IPS DF 6.9 (cell line): ENCODE results near the gene KMT2C.
"Not testable (repeated sequence)": the region's sequence is repeated elsewhere in the genome, so short reads cannot be mapped to it uniquely, and the experiment has no call there.

ENCODE experiments used
- DNase-seq: peaks from one replicate; pipeline ENCODE4 v3.0.0-alpha.2; 2013; ENCODE audit warnings: low read depth, low spot score
- H3K27ac ChIP-seq: one replicate; pipeline ENCODE4 v1.5.1; 2013; ENCODE audit warnings: low read length, control low read depth
- H3K27me3 ChIP-seq: 2 replicates; pipeline ENCODE4 v1.6.1; 2013; ENCODE audit warnings: mild to moderate bottlenecking, low read length; ENCODE audit not compliant: control insufficient read depth, insufficient read depth
- H3K36me3 ChIP-seq: 2 replicates; pipeline ENCODE4 v1.6.1; 2013; ENCODE audit warnings: low read length; ENCODE audit not compliant: control insufficient read depth, insufficient read depth
- H3K4me1 ChIP-seq: 2 replicates; pipeline ENCODE4 v1.6.1; 2013; ENCODE audit warnings: low read length; ENCODE audit not compliant: control insufficient read depth, insufficient read depth
- H3K4me3 ChIP-seq: 2 replicates; pipeline ENCODE4 v1.5.1; 2013; ENCODE audit warnings: mild to moderate bottlenecking, low read length
- H3K9me3 ChIP-seq: 2 replicates; pipeline ENCODE4 v1.6.1; 2013; ENCODE audit warnings: low read length, inconsistent platforms; ENCODE audit not compliant: control insufficient read depth, insufficient read depth
- WGBS: extraction: QIAGEN DNeasy Blood & Tissue Kit; methylation state at CpG from one replicate; pipeline ENCODE4 v1.1.7; 2013; ENCODE audit warnings: mixed read lengths, missing lambda C conversion rate; ENCODE audit not compliant: insufficient read length, insufficient coverage; 5-methylcytosine and 5-hydroxymethylcytosine counted together

The KMT2C gene

DNA sequence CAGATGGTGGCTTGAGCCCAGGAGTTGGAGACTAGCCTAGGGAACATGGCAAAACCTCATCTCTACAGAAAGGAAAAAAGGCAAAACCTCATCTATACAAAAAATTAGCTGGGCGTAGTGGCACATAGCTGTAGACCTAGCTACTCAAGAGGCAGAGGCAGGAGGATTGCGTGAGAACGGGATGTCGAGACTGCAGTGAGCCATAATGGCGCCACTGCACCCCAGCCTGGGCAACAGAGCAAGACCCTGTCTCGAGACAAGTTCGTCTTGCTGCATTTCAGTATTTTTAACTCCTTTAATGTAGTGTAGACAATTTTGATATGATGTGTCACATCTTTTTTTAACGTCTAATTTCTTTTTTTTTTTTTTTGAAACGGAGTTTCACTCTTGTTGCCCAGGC is 31.4 kb upstream of the KMT2C start:
- H3K27ac ChIP-seq: no peak overlapping the region
- H3K36me3 ChIP-seq: no peaks in the 10 kb centered on the region
- H3K4me1 ChIP-seq: no peaks in the 10 kb centered on the region
- no peak for DNase-seq
- no peak overlapping the region for H3K4me3 ChIP-seq
- H3K27me3 ChIP-seq: no peaks in the 10 kb centered on the region
- H3K9me3 ChIP-seq: peaks cover 1% of the 10 kb centered on the region
- WGBS: no CpG with 5 or more reads among the region's 9 CpGs

GRCh38 chr7:152465119-152465387 is 29.2 kb upstream of the KMT2C start:
- H3K27me3 ChIP-seq: no peaks in the 10 kb centered on the region
- WGBS: no CpG with 5 or more reads among the region's 4 CpGs
- H3K9me3 ChIP-seq: no peaks in the 10 kb centered on the region
- DNase-seq: no peak
- H3K4me1 ChIP-seq: no peaks in the 10 kb centered on the region
- no peaks in the 10 kb centered on the region for H3K36me3 ChIP-seq
- no peak overlapping the region for H3K27ac ChIP-seq
- peak overlapping the region; percentile 93; the same call in 1 of the 2 replicates for H3K4me3 ChIP-seq

- H3K4me1 ChIP-seq: no peaks in the 10 kb centered on the region
- H3K27ac ChIP-seq: no peak overlapping the region
- H3K27me3 ChIP-seq: no peaks in the 10 kb centered on the region
- no peaks in the 10 kb centered on the region for H3K9me3 ChIP-seq
- DNase-seq: no peak
- no CpG with 5 or more reads among the region's 91 CpGs for WGBS
- peak overlapping the region; percentile 93 for H3K4me3 ChIP-seq
- H3K36me3 ChIP-seq: no peaks in the 10 kb centered on the region
Measured at GRCh38 chr7:152464312-152465118, 28.7 kb upstream of the KMT2C start.

GRCh38 chr7:152463709-152464311 is 28.0 kb upstream of the KMT2C start:
- Histone ChIP-seq H3K9me3 (no peaks in the 10 kb centered on the region), H3K27ac (no peak overlapping the region), H3K4me1 (no peaks in the 10 kb centered on the region), H3K4me3 (peak overlapping the region; percentile 93), H3K27me3 (no peaks in the 10 kb centered on the region), H3K36me3 (no peaks in the 10 kb centered on the region)
- peak; percentile 88 for DNase-seq
- WGBS: no CpG with 5 or more reads among the region's 71 CpGs

DNA sequence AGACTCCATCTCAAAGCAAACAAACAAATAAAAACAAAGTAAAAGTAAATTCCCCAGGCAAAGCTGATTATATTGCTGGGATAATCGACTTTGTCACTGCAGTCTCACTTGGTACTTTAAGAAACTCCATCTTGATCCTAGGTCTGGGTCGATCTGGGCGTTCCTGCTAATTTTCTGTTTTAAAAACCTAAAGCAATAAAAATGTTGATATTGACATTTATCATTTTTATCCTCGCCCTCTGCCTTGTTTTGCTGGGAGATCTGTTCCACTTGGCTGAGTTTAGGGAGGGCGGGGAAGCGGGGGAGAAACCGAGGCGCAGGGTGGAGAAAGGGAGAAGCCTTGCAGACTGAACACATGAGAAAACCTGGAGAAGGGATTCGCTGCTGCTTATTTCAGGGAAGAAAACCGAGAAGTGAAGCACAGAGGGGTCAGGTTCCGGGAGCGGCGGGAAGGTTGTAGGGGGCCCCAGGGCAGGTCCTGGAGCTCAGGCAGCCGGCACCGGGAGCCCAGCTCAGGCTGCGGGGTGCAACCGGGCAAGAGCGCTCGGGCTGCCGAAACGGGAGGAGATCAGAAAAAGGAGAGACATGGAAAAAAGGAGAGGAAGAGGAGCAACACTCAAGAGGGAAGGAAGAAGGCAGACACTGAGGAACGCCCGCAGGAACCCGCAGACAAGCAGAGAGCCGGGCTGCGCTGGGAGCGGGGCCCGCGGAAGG is 27.3 kb upstream of the KMT2C start:
- no peaks in the 10 kb centered on the region for H3K4me1 ChIP-seq
- H3K4me3 ChIP-seq: peak overlapping the region; percentile 74; the same call in 1 of the 2 replicates
- no peak for DNase-seq
- H3K9me3 ChIP-seq: no peaks in the 10 kb centered on the region
- H3K36me3 ChIP-seq: no peaks in the 10 kb centered on the region
- WGBS: no CpG with 5 or more reads among the region's 29 CpGs
- H3K27ac ChIP-seq: no peak overlapping the region
- H3K27me3 ChIP-seq: no peaks in the 10 kb centered on the region

DNA sequence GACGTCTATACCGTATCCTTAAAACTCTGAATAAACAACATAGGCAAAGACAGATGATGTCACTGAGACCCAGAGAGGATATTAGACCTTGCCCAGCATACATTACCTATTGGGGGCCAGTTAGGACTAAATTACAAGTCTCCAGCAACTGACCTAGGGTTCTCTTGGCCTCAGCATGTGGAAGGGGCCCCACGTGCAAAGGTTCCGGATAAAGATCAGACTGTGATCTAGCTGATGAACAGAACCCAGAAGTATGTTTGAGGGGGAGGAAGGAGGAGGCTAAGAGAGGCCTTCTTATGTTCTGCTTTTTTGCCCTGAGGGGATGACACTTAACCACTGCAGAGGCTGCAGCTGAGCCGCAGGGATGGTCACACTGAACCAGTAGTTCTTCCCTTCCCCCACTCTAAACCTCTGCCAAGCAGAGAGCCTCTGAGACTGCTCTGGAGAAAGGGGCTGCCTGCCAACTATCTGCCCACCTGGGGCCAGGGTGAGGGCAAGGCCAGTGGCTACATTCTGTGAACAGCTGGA is 24.0 kb upstream of the KMT2C start:
- no peaks in the 10 kb centered on the region for H3K9me3 ChIP-seq
- H3K27me3 ChIP-seq: no peaks in the 10 kb centered on the region
- WGBS: no CpG with 5 or more reads among the region's 5 CpGs
- no peak overlapping the region for H3K4me3 ChIP-seq
- DNase-seq: no peak
- H3K36me3 ChIP-seq: no peaks in the 10 kb centered on the region
- H3K27ac ChIP-seq: no peak overlapping the region
- H3K4me1 ChIP-seq: no peaks in the 10 kb centered on the region

- no peak for DNase-seq
- no CpG with 5 or more reads among the region's 5 CpGs for WGBS
- Histone ChIP-seq H3K27me3 (no peaks in the 10 kb centered on the region), H3K4me3 (no peak overlapping the region), H3K4me1 (peaks cover 2% of the 10 kb centered on the region; the same call in 1 of the 2 replicates), H3K36me3 (no peaks in the 10 kb centered on the region), H3K9me3 (no peaks in the 10 kb centered on the region), H3K27ac (no peak overlapping the region)
Measured at GRCh38 chr7:152451356-152451755, 15.6 kb upstream of the KMT2C start.

- H3K27me3 ChIP-seq, DNase-seq, H3K36me3 ChIP-seq, H3K9me3 ChIP-seq, H3K27ac ChIP-seq, H3K4me3 ChIP-seq, H3K4me1 ChIP-seq: not testable (repeated sequence)
- WGBS: no CpG with 5 or more reads among the region's 19 CpGs
Measured at GRCh38 chr7:152445386-152446008, 9.7 kb upstream of the KMT2C start.

- H3K4me1 ChIP-seq: no peaks in the 10 kb centered on the region
- H3K27ac ChIP-seq: no peak overlapping the region
- no peak for DNase-seq
- no CpG with 5 or more reads among the region's 6 CpGs for WGBS
- H3K4me3 ChIP-seq: no peak overlapping the region
- H3K27me3 ChIP-seq: no peaks in the 10 kb centered on the region
- H3K9me3 ChIP-seq: no peaks in the 10 kb centered on the region
- H3K36me3 ChIP-seq: no peaks in the 10 kb centered on the region
Measured at GRCh38 chr7:152443586-152443985, 7.8 kb upstream of the KMT2C start.

GRCh38 chr7:152442330-152442835 is 6.6 kb upstream of the KMT2C start:
- Histone ChIP-seq H3K4me3 (no peak overlapping the region), H3K9me3 (no peaks in the 10 kb centered on the region), H3K27me3 (no peaks in the 10 kb centered on the region), H3K36me3 (no peaks in the 10 kb centered on the region), H3K4me1 (no peaks in the 10 kb centered on the region), H3K27ac (no peak overlapping the region)
- DNase-seq: no peak
- WGBS: no CpG with 5 or more reads among the region's 7 CpGs
